CD4-positive, alpha-beta T cell treated with Interleukin-21 for 1 hour (primary cell): ENCODE measurements around the gene MIB2.

Source experiments
- DNase-seq: peaks from one replicate; pipeline ENCODE4 v3.0.0-alpha.2; 2020

Gene MIB2

DNA sequence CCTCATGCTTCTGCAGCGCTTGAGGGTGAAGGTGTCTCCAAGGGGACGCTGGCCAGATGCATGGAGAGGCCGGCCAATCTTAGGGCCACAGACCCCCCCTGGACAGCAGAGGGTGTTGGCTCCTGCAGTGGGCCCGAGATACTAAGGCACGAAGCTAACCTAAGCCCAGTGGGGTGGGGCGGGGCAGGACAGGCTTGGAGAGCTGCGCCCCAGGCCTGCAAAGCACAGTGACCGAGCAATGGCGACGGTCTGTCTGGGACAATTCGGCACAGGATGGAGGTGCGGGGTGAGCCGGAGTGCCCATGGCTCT, 16.6 kb upstream of the MIB2 start:
- DNase-seq = no peak

GRCh38 chr1:1599030-1599934, 16.0 kb upstream of the MIB2 start:
- peak; percentile 34 for DNase-seq

DNA sequence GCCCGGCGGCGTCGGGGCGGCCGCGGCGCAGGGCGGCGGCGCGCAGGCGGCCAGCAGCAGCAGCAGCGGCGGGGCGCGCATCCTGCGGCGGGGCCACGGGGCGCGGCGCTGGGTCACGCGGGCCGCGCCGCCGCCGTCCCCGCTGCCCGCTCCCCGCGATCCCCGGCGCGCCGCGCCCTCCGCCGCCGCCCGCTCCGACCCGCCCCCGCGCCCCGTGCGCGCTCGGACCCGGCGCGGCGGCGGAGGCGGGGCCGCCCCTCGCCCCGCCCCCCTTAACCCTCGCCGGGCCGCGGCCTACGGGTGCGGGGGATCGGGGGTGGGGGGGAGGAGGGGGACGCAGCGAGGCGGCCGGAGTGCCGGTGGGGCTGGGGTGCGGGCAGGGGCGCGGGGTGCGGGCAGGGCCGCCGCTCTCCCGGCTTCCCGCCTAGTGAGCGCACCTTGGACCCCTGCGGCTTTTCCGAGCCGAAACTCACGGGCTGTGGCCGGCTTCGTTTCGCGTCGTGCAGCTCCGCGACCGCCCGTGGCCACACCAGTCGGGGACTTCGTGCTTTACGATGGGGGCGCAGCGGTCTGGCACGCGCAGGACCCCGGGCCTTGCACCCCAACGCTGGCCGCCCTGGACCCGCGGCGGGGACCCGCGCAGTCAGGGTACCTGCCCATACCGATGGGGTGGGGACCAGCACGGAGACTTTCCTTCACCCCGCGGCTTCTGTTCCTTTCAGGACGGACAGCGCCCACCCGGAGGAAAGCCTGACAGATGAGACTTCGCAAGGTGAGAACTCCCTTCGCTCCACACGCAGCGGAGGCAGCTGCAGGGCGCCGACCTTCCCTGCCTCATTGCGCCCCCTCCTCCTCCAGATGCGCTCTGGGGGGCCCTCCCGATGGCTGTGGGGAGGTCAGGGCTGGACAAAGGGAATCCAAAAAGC, 15.1 kb upstream of the MIB2 start, which contains the start of gene FNDC10:
TSS of gene FNDC10 (minus strand) at position 201 of the 926 bp plus-strand sequence. CDS start at position 81, 120 bp downstream.
- DNase-seq = no peak

DNA sequence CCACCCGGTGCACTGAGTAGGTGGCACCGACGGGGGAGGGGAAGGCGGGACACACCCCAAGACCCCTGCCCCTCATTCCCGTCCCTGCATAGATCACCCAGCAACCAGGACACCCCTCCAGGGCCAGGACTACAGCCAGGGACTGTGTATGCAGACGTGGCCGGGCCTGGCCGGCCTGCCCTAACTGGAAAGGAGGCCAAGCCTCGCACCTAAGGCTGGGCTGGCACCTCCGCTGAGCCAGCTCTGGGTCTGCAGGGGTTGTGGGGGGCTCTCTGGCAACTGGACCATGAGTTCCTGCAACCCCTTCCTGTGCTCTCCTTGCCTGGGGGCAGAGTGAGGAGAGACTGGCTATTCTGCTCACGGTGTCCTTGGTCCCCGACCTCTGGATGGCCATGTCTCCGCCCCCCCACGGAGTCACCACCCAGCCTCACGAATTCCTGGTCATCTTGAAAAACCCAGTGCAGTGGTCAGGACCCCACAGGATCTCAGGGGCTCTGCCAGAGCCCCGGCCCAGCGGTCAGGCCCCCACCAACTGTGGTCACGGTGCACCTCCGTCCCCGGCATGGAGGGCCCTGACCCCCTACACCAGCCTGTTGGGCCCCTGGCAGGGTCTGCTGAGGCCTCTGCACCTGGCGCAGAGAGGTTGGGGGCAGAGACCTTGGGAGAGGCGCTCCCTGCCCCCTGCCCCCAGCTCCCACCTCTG, 14.3 kb upstream of the MIB2 start:
- no peak for DNase-seq

DNA sequence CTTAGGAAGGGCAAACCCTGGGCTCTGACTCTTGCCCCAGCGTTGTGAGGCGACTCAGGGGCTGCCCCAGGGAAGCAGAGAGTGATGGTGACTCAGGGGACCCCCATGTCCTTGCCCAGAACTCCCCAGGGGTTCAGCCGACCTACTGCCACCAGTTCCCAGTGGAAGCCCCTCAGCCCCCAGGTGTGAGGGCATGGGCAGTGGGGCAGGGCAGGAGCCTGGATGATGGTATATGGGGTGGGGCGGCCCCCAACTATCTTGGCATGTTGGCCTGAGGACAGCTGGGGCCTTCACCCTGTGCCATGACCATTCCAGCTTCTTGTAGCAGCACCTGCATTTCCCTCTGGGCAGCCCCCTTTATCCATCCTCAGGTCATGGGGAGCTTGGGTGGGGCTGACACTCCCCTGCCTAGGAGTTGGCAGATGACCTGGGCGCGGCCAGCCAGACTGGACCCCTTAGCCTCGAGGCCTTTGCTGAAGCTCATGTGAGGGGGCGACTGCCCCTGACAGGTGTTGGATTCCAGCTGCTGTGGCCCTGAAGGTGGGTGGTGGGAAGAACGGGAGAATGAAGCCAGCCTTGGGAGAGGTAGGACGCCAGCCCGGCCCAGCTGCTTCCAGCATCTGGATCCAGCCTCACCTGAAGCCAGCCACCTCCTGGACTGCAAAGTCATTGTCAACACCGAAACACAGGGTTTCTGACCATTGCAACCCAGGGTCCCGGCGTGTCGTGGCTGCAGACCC, 13.6 kb upstream of the MIB2 start:
- no peak for DNase-seq

- no peak for DNase-seq
Observed at GRCh38 chr1:1602304-1602967, 12.9 kb upstream of the MIB2 start.

- DNase-seq = no peak
Observed at GRCh38 chr1:1602968-1603506, 12.3 kb upstream of the MIB2 start.

DNA sequence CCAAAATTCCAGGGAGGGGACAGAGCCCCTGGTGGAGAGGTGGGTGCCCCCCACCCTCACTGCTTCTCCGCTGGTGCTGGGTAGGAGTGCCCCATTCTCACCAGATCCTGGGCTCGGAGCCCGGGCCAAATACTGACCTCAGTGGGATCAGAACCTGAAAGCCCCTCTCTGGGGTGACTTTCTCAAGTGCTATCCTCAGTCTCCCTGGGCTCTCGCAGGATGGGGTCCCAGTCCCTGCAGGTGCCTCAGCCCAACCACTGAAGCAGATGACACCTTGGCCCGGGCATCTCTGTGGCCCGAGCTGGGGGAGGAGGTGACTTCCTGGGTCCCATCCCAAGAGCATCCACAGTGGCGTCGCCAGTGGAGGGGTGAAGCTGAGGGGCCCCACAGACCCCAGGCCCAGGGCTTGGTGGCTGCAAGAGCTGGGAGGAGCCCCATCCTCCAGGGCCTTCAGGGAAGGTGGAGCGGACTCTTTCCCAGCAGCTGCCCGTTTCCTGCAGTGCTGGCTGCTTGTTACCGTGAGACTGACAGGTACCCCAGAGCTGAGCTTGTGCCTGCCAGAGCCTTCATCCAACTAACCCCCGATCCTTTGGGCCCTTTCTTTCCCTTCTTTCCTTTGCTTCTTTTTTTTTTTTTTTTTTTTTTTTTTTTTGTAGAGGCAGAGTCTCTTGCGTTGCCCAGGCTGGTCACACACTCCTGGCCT, 11.5 kb upstream of the MIB2 start:
- DNase-seq = no peak

GRCh38 chr1:1604374-1605033, 10.8 kb upstream of the MIB2 start:
- no peak for DNase-seq

- no peak for DNase-seq
Observed at GRCh38 chr1:1605034-1605591, 10.2 kb upstream of the MIB2 start.

DNA sequence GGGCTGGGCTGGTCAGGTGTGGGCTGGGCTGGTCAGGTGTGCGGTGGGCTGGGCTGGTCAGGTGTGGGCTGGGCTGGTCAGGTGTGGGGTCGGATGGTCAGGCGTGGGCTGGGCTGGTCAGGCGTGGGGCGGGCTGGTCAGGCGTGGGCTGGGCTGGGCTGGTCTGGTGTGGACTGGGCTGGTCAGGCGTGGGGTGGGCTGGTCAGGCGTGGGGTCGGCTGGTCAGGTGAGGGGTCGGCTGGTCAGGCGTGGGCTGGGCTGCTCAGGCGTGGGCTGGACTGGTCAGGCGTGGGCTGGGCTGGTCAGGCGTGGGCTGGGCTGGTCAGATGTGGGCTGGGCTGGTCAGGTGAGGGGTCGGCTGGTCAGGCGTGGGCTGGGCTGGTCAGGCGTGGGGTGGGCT, 9.6 kb upstream of the MIB2 start:
- no peak for DNase-seq

GRCh38 chr1:1606232-1606631, 9.1 kb upstream of the MIB2 start:
- DNase-seq = no peak

DNA sequence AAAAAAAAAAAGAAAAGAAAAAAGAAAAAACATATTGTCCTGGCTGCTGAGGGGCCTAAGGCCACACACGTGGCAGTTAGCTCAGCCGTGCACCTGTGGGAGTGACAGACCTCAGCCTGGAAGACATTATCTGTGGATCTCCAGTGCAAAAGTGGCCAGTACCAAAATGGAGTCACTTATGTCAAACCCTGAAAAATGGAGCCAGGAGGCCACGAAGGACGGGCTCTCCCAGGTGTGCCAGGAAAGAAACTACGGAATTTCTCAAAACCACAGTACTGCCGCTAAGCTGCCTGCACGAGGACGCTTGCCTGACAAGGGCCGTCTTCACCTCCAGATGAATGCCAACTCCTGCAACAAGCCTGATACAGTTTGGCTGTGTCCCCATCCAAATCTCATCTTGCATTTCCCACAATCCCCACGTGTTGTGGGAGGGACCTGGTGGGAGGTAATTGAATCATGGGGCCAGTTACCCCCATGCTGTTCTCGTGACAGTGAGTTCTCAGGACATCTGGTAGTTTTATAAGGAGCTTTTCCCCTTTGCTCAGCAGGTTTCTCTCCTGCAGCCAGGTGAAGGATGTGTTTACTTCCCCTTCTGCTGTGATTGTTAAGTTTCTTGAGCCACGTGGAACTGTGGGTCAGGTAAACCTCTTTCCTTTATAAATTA, 5.3 kb upstream of the MIB2 start:
- DNase-seq = no peak

DNA sequence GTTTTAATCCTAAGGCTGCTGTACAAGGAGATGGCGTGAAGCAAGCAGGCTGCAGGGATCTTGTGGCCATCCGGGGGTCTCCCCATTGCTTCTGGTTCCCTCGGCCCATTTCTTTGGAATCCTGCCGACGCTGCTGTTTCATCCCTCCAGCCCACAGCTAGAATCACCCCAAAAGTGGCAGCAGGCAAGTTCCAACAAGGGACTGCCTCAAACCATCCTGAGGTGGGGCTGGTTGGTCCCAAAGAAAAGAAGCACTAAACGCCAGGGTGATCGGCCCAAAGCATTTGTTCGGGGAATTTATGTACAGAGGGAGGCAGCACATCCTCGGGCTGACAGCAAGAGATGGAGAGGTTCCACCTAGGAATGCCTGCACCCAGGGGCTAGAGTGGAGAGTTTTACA, 4.5 kb upstream of the MIB2 start:
- no peak for DNase-seq

GRCh38 chr1:1612104-1612400, 3.2 kb upstream of the MIB2 start:
- no peak for DNase-seq

- no peak for DNase-seq
Observed at GRCh38 chr1:1613509-1614082, 1.7 kb upstream of the MIB2 start.

- peak; percentile 65 for DNase-seq
Observed at GRCh38 chr1:1614204-1614953, 921 bp upstream of the MIB2 start.

DNA sequence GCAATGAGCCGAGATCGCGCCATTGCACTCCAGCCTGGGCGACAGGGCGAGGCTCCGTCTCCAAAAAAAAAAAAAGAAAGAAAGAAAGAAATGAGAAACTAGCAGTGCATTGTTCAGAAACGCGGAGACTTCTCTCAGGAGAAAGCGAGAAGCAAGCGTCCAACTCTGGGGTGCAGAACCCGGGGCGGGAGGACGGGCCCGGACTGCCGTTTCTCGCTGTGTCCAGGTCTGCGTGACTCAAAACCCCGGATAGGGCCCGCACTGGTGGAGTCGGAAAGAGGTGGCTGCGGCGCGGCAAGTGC, 395 bp upstream of the MIB2 start:
- no peak for DNase-seq
